Left lung (tissue), 10 donors: Measurements from ENCODE around the gene ALDH2. TPM values are rescaled to one million over a fixed set of nuclear protein-coding genes. Genes with fewer than 3 reads are reported as not detected.

Experiments
- ATAC-seq: fragments of 200-7000 bp; cut with Tn5 transposase; one replicate; pipeline ENCODE4 v1.9.1; 2020; ENCODE audit warnings: moderate library complexity
- DNase-seq, 4 donors: peaks; one replicate each; pipeline ENCODE4 v3.0.0-alpha.2; 2013 to 2020
- H3K27ac ChIP-seq, 2 donors: fragments of 200-600 bp; sonication (generic) in 1 of 2; one replicate each; pipeline versions ENCODE4 v1.5.0 to v1.8.0; 2020 to 2021
- H3K27me3 ChIP-seq, 2 donors: fragments of 200-600 bp; sonication (generic) in 1 of 2; one replicate each; pipeline versions ENCODE4 v1.5.0 to v1.8.0; 2020 to 2021
- H3K36me3 ChIP-seq, 2 donors: fragments of 200-600 bp; sonication (generic) in 1 of 2; one replicate each; pipeline versions ENCODE4 v1.5.0 to v1.8.0; 2020 to 2021
- H3K4me1 ChIP-seq, 2 donors: fragments of 200-600 bp; one replicate each; pipeline ENCODE4 v1.8.0; 2021
- H3K4me3 ChIP-seq, 2 donors: fragments of 200-600 bp; sonication (generic) in 1 of 2; one replicate each; pipeline versions ENCODE4 v1.5.0 to v1.8.0; 2020 to 2021; ENCODE audit warnings: mild to moderate bottlenecking in 1 of 2
- H3K9me3 ChIP-seq, 2 donors: fragments of 200-600 bp; sonication (generic) in 1 of 2; one replicate each; pipeline versions ENCODE4 v1.5.0 to v1.8.0; 2020 to 2021
- CTCF ChIP-seq, 2 donors: fragments of 200-600 bp; sonication (generic) in 1 of 2; IDR thresholded peaks; one replicate each; pipeline versions ENCODE4 v1.5.0 to v1.8.0; 2021; ENCODE audit warnings: antibody characterized with exemption in 2 of 2
- intact Hi-C, 2 donors: fragments of 100-400 bp; cut with DNase I; formaldehyde crosslinking; loops; one replicate each; pipeline versions ENCODE4 v1.11.2 to v1.14.2; 2022
- polyA plus RNA-seq, 6 donors: library from polyadenylated mRNA; unstranded; fragments of 120-200 nt; gene quantifications; one replicate each; pipeline ENCODE4 v1.2.1, GENCODE V29; 2013; ENCODE audit not compliant: insufficient read length in 6 of 6
- total RNA-seq, 2 donors: library from RNA; stranded (reverse); fragmentation: NEBNext Ultra II Directional; extraction: Animal tissue kit (Norgen Biotek cat#: 25700); gene quantifications; one replicate each; pipeline ENCODE4 v1.2.1, GENCODE V29; 2021
- donor health status: DM: no; HTN: yes; CAD: no.
- donor health status: DM: no; HTN: no; CAD: no.

Gene ALDH2
- total and polyA plus RNA-seq, 8 donors: 91.6 to 289 (median 104) TPM

- Histone ChIP-seq H3K4me3 (peak overlapping the region; percentile 97 to 99), H3K27ac (peak overlapping the region; percentile 95 to 97), H3K36me3 (peaks cover 0 to 22% of the 10 kb centered on the region in 2 donors), H3K27me3 (no peaks in the 10 kb centered on the region), H3K4me1 (peaks cover 22 to 59% of the 10 kb centered on the region in 2 donors), H3K9me3 (no peaks in the 10 kb centered on the region)
- intact Hi-C loops: no loop called here
- no peak for TF ChIP-seq CTCF (IDR thresholded peaks at IDR 0.05)
- ATAC-seq (no peak), DNase-seq (no peak)
Measured at GRCh38 chr12:111841236-111841749, 74.6 kb downstream of the ALDH2 start.

GRCh38 chr12:111841750-111842555 lies 75.2 kb downstream of the ALDH2 start, which contains the start of gene MAPKAPK5:
MAPKAPK5 (plus strand) TSS chr12:111842228; CDS start chr12:111842734, 506 bp downstream.
- DNase-seq: peak; percentile 93 to 98 (median 96)
- Histone ChIP-seq H3K27ac (peak within 1 kb of the TSS; percentile 95 to 97), H3K36me3 (peaks cover 0 to 22% of the 10 kb centered on the region in 2 donors), H3K27me3 (no peaks in the 10 kb centered on the region), H3K9me3 (no peaks in the 10 kb centered on the region), H3K4me1 (peaks cover 22 to 59% of the 10 kb centered on the region in 2 donors), H3K4me3 (peak within 1 kb of the TSS; percentile 97 to 99)
- intact Hi-C loops: no loop called here
- peak; percentile 94 for ATAC-seq
- TF ChIP-seq CTCF (IDR thresholded peaks at IDR 0.05): no peak

- H3K36me3 ChIP-seq: peaks cover 0 to 22% of the 10 kb centered on the region in 2 donors
- H3K27me3 ChIP-seq: no peaks in the 10 kb centered on the region
- DNase-seq (peak in 1 of 4 donors; percentile 5), ATAC-seq (peak; percentile 16)
- peak overlapping the region; percentile 97 to 99 for H3K4me3 ChIP-seq
- intact Hi-C loops: no loop called here
- no peaks in the 10 kb centered on the region for H3K9me3 ChIP-seq
- TF ChIP-seq CTCF (IDR thresholded peaks at IDR 0.05): no peak
- H3K27ac ChIP-seq: peak overlapping the region; percentile 95 to 97
- peaks cover 22 to 59% of the 10 kb centered on the region in 2 donors for H3K4me1 ChIP-seq
Measured at GRCh38 chr12:111842556-111843396, 76.0 kb downstream of the ALDH2 start.

- TF ChIP-seq CTCF (IDR thresholded peaks at IDR 0.05): no peak
- no peak overlapping the region for H3K4me3 ChIP-seq
- H3K9me3 ChIP-seq: no peaks in the 10 kb centered on the region
- H3K4me1 ChIP-seq: peaks cover 13 to 40% of the 10 kb centered on the region in 2 donors
- DNase-seq (no peak), ATAC-seq (no peak)
- H3K36me3 ChIP-seq: peaks cover 0 to 21% of the 10 kb centered on the region in 2 donors
- H3K27me3 ChIP-seq: no peaks in the 10 kb centered on the region
- intact Hi-C loops: no loop called here
- H3K27ac ChIP-seq: no peak overlapping the region
Measured at GRCh38 chr12:111846016-111846415, 79.3 kb downstream of the ALDH2 start.
